Neural cell (in vitro differentiated cells): Measurements from ENCODE around the gene C19orf73.

Experiments used
- CTCF ChIP-seq: fragments of 450-650 bp; IDR thresholded peaks from 2 replicates; pipeline ENCODE4 v1.5.1; 2014; ENCODE audit warnings: antibody characterized with exemption, mild to moderate bottlenecking, moderate library complexity; ENCODE audit not compliant: poor library complexity, severe bottlenecking
- EZH2 ChIP-seq: fragments of 200-600, 300-800 bp; shearing (Covaris generic), sonication (generic); IDR thresholded peaks from 2 replicates; pipeline ENCODE4 v1.6.1; 2014; ENCODE audit warnings: antibody characterized with exemption, low read length, borderline replicate concordance, mild to moderate bottlenecking; ENCODE audit not compliant: insufficient read depth, poor library complexity, severe bottlenecking
- MXI1 ChIP-seq: fragments of 450-650 bp; conservative IDR thresholded peaks from 2 replicates; pipeline ENCODE4 v1.6.1; 2014; ENCODE audit warnings: antibody characterized with exemption, mild to moderate bottlenecking; ENCODE audit not compliant: poor library complexity, severe bottlenecking
- POLR2AphosphoS5 ChIP-seq: IDR thresholded peaks from 2 replicates; pipeline ENCODE4 v1.6.1; 2012
- RAD21 ChIP-seq: fragments of 450-650 bp; conservative IDR thresholded peaks from 2 replicates; pipeline ENCODE4 v1.6.1; 2014; ENCODE audit warnings: antibody characterized with exemption, mild to moderate bottlenecking, moderate library complexity
- SMC3 ChIP-seq: fragments of 450-650 bp; conservative IDR thresholded peaks from 2 replicates; pipeline ENCODE4 v1.6.1; 2014; ENCODE audit warnings: antibody characterized with exemption, mild to moderate bottlenecking, moderate library complexity; ENCODE audit not compliant: poor library complexity
- TAF1 ChIP-seq: IDR thresholded peaks from 2 replicates; pipeline ENCODE4 v1.6.1; 2012; ENCODE audit warnings: low read depth

GRCh38 chr19:49165865-49166301, 46.9 kb upstream of the C19orf73 start:
- TF ChIP-seq EZH2 (no peak), CTCF (no peak), SMC3 (no peak), POLR2AphosphoS5 (no peak), MXI1 (no peak), RAD21 (no peak), TAF1 (no peak)
